GM18873 (cell line): ENCODE results near the gene PARG.
"Not testable (repeated sequence)": the region's sequence is repeated elsewhere in the genome, so short reads cannot be mapped to it uniquely, and the experiment has no call there.

ENCODE experiments used
- ATAC-seq: cut with Tn5 transposase; IDR thresholded peaks from one replicate; pipeline ENCODE4 v1.9.1; 2021; ENCODE audit warnings: mild to moderate bottlenecking, moderate library complexity, moderate number of reproducible peaks; ENCODE audit not compliant: unreplicated experiment, low FRiP score

The PARG gene

GRCh38 chr10:49908290-49909080, 33.3 kb downstream of the PARG start:
- ATAC-seq: not testable (repeated sequence)

DNA sequence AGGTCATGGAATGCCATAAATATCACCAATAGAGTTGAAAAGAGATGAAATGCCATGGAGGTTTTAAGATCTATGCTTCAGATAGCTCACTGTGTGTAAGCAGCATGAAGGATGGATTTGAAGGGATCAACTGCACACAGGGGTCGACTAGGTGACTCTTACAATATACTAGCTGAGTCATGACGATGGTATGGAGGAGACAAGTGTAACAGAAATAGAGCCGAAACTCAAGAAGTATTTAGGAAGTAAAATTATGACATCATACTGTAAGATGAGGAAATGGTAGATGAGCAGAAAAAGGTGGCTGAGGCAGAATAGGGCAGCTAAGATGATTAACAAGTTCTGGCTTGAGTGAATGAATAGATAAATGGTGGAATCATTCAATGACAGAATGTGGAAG, 38.0 kb downstream of the PARG start:
- not testable (repeated sequence) for ATAC-seq

- ATAC-seq: not testable (repeated sequence)
These were observed 41.4 kb downstream of the PARG start for GRCh38 chr10:49900406-49900805.

DNA sequence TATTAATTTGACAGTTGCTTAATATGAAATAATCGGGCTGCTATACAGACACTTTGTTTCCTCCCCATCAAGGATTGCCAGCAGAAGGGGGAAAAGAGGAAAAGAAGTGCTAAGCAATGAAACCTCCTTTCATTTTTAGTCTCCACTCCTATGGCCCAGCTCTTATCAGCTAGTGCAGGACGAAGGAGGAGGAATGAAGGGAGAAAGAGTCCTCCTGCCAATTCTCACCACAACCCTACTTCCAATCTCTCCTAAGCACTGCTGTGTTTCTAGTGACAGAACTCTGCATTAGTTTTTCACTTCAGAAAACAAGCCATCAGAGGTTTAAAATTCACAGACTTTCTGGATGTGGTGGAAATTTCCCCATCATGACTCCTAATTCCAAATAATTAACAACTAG, 41.8 kb downstream of the PARG start:
- ATAC-seq: not testable (repeated sequence)

- not testable (repeated sequence) for ATAC-seq
These were observed 51.8 kb downstream of the PARG start for GRCh38 chr10:49890025-49890424.

DNA sequence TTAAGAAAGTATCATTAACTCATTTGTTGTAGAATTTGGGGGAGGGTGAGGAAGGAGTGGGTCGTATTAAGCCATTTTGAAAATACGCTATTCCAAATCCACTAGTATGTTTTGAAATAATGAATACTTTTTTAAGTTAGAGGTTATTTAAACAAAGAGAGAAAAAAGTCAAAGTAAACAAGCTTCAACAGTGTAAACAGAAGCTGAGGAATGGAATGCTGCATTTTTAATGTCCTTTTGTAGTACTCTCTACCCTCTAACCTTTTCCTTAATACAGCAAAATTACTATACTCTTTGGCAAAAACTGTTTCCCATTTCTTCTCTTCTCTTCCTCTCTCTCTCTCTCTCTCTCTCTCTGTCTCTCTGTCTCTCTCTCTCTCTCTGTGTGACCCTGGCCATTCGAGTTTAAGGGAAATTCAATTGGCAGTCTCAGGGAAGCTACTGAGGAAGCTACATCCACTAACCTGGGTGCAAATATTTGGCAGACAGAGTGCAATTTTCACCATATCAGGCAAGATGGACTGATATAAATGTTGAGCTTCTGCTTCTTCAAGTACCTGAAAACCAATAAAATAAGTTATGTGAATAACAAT, 57.0 kb downstream of the PARG start:
- not testable (repeated sequence) for ATAC-seq

DNA sequence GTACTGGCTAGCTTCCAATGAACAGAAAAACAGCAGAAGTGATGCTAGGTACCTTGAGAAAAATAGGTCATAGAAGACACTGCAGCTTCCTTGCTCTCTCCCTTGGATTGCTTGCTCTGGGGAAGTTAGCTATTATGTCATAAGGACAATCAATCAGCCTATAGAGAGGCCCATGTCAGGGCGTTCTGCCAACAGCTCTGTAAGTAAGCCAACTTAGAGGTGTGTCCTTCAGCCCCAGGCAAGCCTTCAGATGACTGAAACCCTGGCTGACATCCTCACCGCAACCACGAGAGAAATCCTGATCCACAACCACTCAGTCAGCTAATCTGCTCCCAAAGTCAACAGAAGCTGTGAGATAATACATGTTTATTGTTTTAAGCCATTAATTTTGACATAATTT, 58.0 kb downstream of the PARG start:
- not testable (repeated sequence) for ATAC-seq

GRCh38 chr10:49882327-49882726, 59.5 kb downstream of the PARG start:
- not testable (repeated sequence) for ATAC-seq

- ATAC-seq: not testable (repeated sequence)
These were observed 69.1 kb downstream of the PARG start for GRCh38 chr10:49872740-49873139.

GRCh38 chr10:49871462-49871861, 70.4 kb downstream of the PARG start:
- not testable (repeated sequence) for ATAC-seq

DNA sequence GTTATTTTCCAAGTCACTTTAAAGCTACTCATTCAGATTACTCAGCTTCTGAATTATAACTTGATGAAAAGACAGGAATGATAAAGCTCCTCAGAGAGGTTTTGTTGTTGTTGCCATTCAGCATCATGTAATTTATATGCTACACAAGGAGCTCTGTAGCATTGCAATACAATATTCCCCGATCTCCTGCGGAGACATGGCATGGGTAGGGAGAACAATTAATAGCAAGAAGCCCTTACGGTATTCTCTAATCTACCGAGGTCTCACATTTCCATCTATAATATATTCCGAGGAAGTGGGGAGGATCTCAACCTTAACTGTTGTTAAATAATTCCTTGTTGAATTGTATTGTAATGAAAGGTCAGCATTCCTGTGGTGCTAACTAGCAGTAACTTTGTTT, 81.9 kb downstream of the PARG start:
- not testable (repeated sequence) for ATAC-seq

GRCh38 chr10:49858697-49859382, 83.0 kb downstream of the PARG start:
- ATAC-seq: not testable (repeated sequence)

- ATAC-seq: not testable (repeated sequence)
These were observed 92.3 kb downstream of the PARG start for GRCh38 chr10:49849520-49849919.

DNA sequence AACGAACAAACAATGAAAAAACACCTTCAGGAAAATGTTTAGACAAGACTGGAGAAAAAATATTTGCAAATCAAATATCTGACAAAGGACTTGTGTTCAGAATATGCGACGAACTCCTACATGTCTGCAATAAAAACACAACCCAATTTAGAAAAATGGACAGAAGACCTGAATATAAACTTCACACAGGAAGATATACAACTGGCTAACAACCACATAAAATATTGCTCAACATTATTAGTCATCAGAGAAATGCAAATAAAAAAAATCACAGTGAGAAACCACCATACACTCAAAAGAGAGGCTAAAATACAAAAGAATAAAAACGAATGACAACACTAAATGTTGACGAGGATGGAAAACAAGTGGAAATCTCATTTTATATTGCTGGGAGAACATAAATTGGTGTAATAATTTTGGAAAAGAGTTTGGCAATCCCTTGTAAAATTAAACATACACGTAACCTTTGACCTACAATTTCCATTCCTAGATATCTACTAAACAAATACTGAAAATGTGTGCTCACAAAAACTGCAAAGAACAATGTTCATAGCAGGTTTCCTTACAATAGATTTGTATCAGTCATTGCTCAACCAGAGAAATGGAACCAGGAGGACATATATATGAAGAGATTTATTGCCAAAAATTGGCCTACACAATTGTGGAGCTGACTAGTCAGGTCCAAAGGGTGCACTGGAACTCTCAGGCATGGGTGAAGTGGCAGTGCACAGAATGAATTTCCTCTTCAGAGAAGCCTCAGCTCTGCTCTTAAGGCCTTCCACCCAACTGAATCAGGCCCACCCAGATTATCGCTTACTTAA, 96.8 kb downstream of the PARG start:
- no peak for ATAC-seq

DNA sequence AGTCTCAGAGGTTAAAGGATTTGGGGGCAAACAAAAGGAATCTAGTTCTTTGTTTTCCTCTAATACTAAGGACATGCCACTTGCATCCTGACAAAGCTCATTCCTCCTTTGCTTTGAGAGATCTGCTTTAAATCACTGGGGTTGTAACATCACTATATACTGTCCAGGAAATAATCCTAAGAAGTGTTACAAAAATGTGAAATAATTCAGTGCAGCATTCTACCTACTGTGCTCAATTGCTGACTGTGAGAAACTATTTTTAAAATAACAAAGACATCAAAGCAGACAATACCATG, 99.5 kb downstream of the PARG start:
- ATAC-seq: not testable (repeated sequence)

- ATAC-seq: no peak
These were observed 100.1 kb downstream of the PARG start for GRCh38 chr10:49841615-49842332.

GRCh38 chr10:49837685-49838084, 104.1 kb downstream of the PARG start:
- ATAC-seq: no peak

DNA sequence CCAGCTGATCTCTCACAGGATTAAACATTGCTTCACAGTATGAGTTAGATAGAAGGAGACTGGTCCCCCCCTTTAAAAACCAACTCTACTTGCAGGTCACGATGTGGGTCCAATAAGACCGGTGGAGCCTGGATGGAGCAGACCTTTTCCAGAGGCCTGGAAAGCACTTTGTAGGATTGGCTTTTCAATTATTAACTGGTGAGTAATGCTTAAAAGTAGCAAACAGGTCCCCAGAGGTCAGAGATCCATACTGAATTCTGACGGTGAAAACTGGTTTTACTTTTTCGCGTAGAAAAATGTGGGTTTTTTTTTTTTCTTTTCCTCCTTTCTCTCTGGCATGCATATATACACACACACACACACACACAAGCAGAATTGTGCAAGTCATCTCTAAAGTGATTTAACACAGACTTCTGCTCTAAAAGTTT, 104.8 kb downstream of the PARG start:
- ATAC-seq: no peak

DNA sequence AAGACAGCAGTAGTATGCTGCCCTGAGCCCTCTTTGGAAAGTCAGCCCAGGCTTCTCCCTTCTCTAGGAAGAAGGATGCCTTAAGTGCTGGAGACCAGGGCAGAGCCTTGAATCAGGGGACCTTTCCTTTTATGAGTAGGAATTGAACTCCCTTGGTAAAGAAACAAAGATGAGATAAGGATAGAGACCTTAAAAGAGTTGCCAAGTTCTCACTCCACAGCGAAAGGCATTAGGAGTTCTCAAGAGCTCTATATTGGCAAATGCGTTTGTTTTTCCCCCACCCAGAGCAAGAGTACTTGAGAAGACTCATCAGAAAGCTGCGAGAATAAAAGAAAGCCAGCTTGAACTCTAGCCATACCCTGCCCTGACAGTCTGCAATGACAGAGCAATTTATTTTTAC, 106.9 kb downstream of the PARG start:
- ATAC-seq: no peak

DNA sequence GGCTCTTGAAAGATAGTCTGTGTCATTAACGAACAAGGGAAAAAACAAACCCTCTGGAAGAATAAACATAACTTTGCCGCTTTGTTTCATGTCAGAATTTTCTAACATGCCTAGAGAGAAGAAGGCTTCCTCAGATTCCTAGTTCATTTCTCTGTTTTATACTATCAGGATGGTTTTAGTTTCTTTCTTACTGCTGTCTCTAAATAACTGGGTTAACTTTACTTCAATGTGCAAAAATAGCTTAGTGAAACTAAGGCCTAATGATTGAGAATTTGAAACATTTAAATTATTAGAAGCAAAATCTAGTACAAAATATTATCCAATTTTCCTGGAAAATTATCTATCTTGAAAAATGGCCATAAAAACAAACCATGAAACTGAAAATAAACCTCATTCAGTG, 107.6 kb downstream of the PARG start:
- no peak for ATAC-seq
